HG02642 (cell line): ENCODE results near the gene LINC01488.

Experiments
- ATAC-seq: cut with Tn5 transposase; IDR thresholded peaks from one replicate; pipeline ENCODE4 v1.9.1; 2021; ENCODE audit warnings: mild to moderate bottlenecking; ENCODE audit not compliant: unreplicated experiment, poor library complexity

LINC01488 gene

GRCh38 chr11:69540118-69541000 lies 58.9 kb downstream of the LINC01488 start:
- no peak for ATAC-seq

GRCh38 chr11:69541001-69541285 lies 59.5 kb downstream of the LINC01488 start:
- no peak for ATAC-seq

DNA sequence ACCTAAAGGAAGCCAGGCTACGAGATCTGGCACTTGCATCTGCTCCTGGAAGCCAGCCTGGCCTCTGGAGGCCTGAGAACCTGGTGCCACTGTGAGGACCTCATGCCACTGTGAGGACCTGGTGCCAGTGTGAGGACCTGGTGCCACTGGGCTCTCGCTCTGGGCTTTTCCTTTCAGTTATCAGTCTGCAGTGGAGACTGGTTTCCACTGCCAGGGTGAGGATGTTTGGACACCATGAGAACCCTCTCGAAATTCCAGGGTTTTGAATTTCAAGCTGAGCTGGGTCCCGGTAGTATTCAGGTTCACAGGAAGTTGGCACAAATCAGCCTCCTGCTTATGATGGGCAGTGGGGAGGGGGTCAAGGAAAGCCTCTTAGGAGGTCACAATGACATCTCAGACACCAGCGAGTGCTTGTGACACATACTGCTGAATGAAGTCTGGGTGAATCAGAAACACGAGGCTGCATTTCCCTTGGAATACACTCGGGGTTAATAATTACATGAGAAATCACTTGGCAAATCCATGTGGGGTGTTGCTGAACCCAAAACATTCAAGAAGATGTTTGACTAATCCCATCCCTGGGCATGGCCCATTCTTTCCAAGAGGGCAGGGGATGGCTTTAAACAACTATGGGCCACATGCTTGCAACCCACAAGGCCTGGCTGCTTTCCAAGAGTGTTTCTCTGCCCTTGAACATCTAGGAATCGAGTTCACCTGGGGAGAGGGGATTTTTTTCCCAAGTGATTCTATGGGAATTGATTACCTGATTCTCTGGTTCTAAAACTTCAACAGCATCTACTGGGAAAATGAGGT lies 60.2 kb downstream of the LINC01488 start:
- no peak for ATAC-seq

DNA sequence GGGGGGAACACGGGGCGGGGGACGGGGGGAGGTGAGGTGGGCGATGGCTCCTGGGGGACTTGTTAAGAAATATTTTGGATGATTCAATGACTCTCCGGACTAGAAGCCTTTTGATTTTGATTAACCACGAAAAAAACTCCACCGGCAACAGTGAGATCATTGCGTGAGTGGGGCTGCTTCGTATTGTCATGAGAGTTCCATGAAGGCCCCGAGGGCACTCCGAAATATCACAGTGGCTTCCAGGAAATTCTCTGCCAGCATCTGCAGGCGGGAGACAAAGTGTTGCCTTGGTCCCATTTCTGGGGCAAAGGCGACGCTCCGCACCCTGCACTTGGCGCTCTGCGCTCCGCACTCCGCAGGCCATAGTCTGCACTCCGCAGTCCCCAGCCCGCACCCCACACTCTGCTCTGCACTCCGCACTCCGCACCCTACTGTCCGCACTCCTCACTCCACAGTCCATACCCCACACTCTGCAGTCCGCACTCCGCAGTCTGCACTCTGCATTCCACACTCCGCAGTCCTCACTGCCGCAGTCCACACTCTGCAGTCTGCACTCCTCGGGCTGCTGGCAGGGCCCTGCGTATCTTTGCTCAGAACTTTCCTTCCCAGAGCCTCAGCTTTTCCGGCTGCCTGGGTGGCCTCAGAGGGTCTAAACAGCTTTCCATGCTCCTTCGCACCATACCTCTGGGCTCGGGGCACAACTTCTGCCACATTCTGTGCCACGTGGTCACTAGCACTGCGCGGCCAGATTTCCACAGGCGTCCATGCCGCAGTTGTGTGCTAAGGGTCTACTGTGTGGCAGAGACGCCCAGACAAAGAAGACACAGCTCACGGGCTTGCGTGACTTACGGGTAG lies 61.1 kb downstream of the LINC01488 start:
- no peak for ATAC-seq
